ENCODE results near the gene SLC35A3. TPM values are rescaled to one million over a fixed set of nuclear protein-coding genes. Genes with fewer than 3 reads are reported as not detected.
"Not testable (repeated sequence)": the region's sequence is repeated elsewhere in the genome, so short reads cannot be mapped to it uniquely, and the experiment has no call there.

SLC35A3 gene
- total RNA-seq, 1 donor from 2014 or later, result 7.7 TPM

DNA sequence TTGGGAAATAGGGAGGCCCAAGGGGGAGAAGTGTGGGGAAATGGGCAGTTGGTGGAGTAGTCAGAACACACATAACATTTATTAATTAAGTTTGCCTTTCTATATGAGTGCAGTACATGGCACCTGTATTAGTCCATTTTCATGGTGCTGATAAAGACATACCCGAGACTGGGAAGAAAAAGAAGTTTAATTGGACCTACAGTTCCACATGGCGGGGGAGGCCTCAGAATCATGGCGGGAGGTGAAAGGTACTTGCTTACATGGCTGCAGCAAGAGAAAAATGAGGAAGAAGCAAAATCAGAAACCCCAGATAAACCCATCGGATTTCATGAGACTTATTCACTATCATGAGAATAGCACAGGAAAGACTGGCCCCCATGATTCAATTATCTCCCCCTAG lies 1.6 kb upstream of the SLC35A3 start:
- DNase-seq (no peak), ATAC-seq (ENCODE audit: poor library complexity) (no peak)
- intact Hi-C loops (cut with DNase I), result no loop called here

GRCh38 chr1:99969260-99969728 lies 502 bp upstream of the SLC35A3 start:
- peak; percentile 4 for ATAC-seq (ENCODE audit: poor library complexity)
- intact Hi-C loops (cut with DNase I), result no loop called here
- no peak for DNase-seq

DNA sequence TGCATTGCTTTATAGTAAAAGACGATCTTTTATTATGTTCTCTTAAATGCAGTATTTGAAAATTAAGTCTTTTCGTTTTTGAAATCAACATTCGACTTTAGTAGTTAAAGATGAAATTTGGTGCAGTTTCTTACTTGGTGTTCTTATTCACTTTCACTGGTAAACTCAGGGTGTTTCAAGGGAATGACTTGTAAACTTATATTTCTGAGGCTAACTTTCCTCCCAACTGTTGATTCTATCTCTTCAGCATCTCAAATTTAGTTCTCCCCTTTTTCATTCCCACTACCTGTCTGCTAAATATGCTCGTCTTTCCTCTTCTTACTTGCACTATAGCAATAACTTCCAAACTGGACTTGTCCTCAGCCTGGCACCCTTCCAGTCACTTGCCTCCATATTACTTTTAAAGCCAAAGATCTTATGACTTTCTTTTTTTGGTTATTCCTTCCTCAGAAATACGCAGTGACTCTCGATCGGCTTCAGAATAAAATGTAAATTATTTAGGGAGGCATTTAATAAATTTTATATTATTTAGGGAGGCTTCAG lies 988 bp downstream of the SLC35A3 start:
- no peak for DNase-seq
- intact Hi-C loops (cut with DNase I), result no loop called here
- ATAC-seq (ENCODE audit: poor library complexity), result no peak

- DNase-seq; intact Hi-C loops (cut with DNase I); ATAC-seq (ENCODE audit: poor library complexity): not testable (repeated sequence)
These were observed 2.3 kb downstream of the SLC35A3 start for GRCh38 chr1:99972066-99972465.

GRCh38 chr1:99975529-99975928 lies 5.7 kb downstream of the SLC35A3 start:
- DNase-seq (no peak), ATAC-seq (ENCODE audit: poor library complexity) (no peak)
- intact Hi-C loops (cut with DNase I), result no loop called here

DNA sequence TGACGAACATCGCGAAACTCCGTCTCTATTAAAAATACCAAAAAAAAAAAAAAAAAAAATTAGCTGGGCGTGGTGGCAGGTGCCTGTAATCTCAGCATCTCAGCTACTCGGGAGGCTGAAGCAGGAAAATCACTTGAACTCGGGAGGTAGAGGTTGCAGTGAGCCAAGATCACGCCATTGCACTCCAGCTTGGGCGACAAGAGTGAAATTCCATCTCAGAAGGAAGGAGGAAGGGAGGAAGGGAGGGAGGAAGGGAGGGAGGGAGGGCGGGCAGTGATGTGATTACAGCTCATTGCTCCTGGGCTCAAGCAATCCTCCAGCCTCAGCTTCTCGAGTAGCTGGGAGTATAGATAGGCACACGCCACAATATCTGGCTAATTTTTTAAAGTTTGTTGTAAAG lies 7.5 kb downstream of the SLC35A3 start:
- DNase-seq; intact Hi-C loops (cut with DNase I); ATAC-seq (ENCODE audit: poor library complexity): not testable (repeated sequence)

GRCh38 chr1:99978218-99978617 lies 8.4 kb downstream of the SLC35A3 start:
- DNase-seq (no peak), ATAC-seq (ENCODE audit: poor library complexity) (no peak)
- intact Hi-C loops (cut with DNase I), result no loop called here

- DNase-seq, result no peak
- intact Hi-C loops (cut with DNase I), result no loop called here
- ATAC-seq (ENCODE audit: poor library complexity), result no peak
These were observed 9.3 kb downstream of the SLC35A3 start for GRCh38 chr1:99979091-99979490.

DNA sequence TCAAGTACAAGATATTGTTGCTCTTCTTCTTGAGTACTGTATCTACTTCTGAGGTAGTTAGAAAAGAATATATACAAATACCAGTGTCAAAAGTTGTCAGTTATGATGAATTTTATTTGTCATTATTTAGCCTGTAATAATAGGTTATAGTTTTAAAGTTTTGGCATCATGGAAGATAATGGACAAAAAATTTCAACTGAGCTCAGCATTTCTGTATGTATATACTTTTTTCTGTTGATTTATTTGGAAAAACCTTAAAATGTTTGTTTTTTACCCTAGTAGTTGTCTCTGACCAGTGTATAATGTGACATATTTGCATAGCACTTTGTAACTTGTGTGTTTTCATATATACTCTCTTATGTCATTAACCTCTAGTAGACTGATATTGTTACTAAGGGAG lies 11.1 kb downstream of the SLC35A3 start:
- intact Hi-C loops (cut with DNase I), result no loop called here
- no peak for ATAC-seq (ENCODE audit: poor library complexity)
- no peak for DNase-seq

DNA sequence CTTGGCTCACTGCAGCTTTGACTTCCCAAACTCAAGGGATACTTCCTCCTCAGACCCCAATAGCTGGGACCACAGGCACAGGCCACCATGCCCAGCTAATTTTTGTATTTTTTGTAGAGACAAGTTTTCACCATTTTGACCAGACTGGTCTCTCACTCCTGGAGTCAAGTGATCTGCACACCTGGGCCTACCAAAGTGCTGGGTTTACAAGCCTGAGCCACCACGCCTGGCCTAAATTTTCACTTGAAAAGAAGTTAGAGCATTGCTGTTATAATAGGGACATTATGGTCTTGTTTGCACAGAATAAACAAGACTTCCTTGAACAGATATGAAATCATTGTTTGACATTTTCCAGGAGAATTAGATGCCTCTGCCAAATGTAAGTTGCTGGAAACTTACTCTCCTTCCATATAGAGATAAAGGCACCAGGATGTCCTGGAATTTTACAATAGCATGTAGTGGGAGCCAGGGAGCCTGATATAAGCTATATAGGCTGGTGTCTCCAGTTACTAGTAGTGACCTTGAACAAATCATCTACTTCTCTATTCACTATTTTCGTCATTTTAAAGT lies 16.9 kb downstream of the SLC35A3 start:
- DNase-seq (no peak), ATAC-seq (ENCODE audit: poor library complexity) (no peak)
- intact Hi-C loops (cut with DNase I), result no loop called here

- ATAC-seq (ENCODE audit: poor library complexity), result no peak
- no peak for DNase-seq
- intact Hi-C loops (cut with DNase I), result no loop called here
These were observed 18.5 kb downstream of the SLC35A3 start for GRCh38 chr1:99988210-99988765.

GRCh38 chr1:99992044-99992722 lies 22.4 kb downstream of the SLC35A3 start:
- intact Hi-C loops (cut with DNase I), result no loop called here
- no peak for ATAC-seq (ENCODE audit: poor library complexity)
- DNase-seq, result no peak

GRCh38 chr1:99992760-99993467 lies 23.1 kb downstream of the SLC35A3 start:
- intact Hi-C loops (cut with DNase I), result no loop called here
- no peak for DNase-seq
- ATAC-seq (ENCODE audit: poor library complexity), result no peak

DNA sequence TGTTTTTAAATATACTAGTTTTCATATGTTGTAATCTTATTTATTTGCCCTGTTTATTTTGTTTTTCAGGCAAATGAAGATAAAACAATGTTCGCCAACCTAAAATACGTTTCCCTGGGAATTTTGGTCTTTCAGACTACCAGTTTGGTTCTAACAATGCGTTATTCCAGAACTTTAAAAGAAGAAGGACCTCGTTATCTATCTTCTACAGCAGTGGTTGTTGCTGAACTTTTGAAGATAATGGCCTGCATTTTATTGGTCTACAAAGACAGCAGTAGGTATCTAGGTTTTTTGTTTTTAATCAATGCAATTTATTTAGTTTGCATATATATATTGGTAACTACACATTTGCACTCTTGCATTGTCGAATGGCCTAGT lies 23.7 kb downstream of the SLC35A3 start:
- intact Hi-C loops (cut with DNase I), result no loop called here
- ATAC-seq (ENCODE audit: poor library complexity), result no peak

DNA sequence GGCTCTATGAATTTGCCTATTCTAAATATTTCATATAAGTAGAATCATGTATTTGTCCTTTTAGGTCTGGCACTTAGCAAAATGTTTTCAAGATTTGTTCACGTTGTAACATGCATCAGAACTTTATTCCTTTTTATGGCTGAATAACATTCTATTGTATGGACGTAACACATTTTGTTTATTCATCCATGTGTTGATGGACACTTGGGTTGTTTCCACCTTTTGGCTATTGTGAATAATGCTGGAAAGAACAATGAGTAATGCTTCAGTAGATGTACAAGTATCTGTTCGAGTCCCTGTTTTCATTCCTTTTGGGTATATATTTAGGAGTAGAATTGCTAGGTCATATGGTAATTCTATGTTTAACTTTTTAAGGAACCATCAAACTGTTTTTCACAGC lies 24.7 kb downstream of the SLC35A3 start:
- intact Hi-C loops (cut with DNase I), result no loop called here
- DNase-seq (no peak), ATAC-seq (ENCODE audit: poor library complexity) (no peak)

More for the DNA sequence above, 23.7 kb downstream of the SLC35A3 start:
- no peak for DNase-seq

DNA sequence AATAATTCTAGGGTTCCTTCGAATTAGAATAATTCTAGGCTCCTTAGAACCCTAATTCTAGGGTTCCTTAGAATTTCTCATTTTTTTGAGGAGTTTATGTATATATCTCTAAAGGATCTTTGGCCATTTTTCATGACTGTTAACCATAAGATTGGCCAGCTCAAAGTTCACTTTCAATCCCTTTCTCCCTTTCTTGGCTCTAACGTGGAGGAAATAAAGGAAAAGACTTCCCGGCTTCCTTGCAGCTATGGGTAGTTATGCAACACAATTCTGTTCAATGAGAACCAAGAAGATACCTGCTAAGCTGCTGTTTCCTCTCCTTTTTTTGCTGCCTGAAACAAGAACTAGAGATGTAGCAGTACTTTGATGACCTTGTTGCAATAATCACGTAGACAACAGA lies 27.2 kb downstream of the SLC35A3 start:
- intact Hi-C loops (cut with DNase I), result no loop called here
- no peak for ATAC-seq (ENCODE audit: poor library complexity)
- no peak for DNase-seq

DNA sequence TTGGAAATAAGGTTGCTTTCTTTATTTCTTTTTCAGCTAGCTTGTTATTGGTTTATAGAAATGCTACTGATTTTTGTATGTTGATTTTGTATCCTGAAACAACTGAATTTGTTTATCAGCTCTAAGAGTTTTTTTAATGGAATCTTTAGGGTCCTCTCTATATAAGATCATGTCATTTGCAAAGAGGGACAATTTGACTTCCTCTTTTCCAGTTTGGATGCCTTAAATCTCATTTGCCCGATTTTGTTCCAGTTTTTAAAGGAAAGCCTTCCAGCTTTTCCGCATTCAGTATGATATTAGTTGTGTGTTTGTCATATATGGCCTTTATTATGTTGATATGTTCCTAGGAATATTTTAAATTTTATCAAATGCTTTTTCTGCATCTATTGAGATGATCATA lies 31.7 kb downstream of the SLC35A3 start:
- ATAC-seq (ENCODE audit: poor library complexity), result no peak
- no peak for DNase-seq
- intact Hi-C loops (cut with DNase I), result no loop called here

DNA sequence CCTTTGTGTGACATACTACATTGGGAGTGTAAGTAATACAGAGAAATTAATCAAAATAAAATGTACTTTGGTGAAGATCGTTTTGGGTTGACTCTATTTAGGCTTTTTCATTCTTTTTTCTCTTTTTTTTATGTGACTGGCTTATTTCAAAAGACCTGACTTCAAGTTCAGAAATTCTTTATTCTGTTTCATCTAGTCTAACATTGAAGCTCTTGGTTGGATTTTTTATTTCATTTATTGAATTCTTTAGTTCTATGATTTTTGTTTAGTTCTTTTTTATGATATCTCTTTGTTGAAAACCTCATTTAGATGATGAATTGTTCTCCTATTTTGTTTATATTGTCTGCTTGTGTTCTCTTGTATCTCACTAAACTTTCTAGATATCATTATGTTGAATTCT lies 35.6 kb downstream of the SLC35A3 start:
- intact Hi-C loops (cut with DNase I), result no loop called here
- ATAC-seq (ENCODE audit: poor library complexity) (no peak), DNase-seq (no peak)

DNA sequence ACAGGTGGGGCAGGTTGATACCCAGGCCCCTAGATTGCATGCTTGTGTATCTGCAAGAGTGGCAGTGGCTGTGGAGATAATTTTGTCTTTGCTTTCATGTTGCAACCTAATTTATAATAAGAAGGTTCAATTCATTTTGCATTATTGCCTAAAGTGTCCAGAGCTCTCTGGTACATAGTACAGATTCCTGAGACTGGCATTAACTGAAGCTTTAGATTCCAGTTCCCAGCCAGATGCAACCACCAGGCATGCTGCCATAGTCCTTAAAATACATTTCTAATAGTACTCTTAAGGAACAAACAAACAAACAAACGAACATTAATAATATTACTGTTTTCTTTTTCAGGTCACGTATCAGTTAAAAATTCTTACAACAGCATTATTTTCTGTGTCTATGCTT lies 36.9 kb downstream of the SLC35A3 start:
- intact Hi-C loops (cut with DNase I), result no loop called here
- ATAC-seq (ENCODE audit: poor library complexity), result peak; percentile 59
- no peak for DNase-seq

DNA sequence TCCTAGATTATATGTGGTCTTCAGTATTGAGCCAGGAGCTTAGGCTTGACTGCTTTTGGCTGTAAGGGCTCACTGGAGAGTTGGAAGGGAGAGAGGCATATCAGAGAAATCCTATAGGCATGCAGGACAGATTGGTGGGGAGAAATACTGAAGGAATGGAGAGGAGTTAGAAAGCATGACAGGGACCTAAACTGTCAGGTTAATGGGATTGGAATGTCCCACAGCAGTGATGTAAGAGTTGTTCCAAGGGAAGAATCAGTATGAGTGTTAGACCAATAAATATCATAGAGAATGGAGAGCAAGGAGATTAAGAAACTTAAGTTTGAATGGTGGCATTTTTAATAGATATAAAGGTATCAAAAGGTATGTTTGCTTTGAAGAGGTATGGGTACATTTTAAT lies 39.7 kb downstream of the SLC35A3 start:
- DNase-seq, result no peak
- intact Hi-C loops (cut with DNase I), result no loop called here
- ATAC-seq (ENCODE audit: poor library complexity), result no peak
